ENCODE results near the gene NUTM2D.
"Not testable (repeated sequence)": the region's sequence is repeated elsewhere in the genome, so short reads cannot be mapped to it uniquely, and the experiment has no call there.

DNA sequence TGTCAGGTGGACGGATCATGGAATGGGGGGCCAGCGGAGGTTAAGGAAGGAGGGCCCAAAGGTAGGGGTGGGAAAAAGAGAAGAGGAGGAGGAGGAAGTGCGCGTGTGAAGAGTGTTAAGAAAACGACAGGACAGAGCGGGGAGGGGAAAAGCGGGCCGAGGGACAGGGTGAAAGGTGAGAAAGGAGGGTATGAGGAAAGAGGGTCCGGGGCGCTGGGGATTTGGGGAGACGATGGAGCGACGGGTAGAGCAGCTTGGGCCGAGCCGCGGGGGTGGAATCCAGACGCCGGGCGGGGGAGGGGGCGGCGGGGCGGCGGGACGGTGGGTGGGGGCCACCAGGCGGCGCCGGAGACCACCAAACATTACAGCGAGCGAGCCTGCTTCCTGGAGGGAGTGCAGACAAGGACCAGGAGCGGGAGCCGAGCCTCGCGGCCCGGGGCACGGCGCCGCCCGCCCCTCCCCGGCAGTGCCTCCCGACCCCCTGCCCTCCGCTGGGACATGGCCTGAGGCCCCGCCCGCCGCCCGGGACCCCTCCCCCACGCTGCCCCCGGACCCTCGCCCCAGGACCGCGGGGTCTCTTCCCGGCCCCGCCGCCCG, 15.9 kb upstream of the NUTM2D start:
- TF ChIP-seq, protein P1, sequence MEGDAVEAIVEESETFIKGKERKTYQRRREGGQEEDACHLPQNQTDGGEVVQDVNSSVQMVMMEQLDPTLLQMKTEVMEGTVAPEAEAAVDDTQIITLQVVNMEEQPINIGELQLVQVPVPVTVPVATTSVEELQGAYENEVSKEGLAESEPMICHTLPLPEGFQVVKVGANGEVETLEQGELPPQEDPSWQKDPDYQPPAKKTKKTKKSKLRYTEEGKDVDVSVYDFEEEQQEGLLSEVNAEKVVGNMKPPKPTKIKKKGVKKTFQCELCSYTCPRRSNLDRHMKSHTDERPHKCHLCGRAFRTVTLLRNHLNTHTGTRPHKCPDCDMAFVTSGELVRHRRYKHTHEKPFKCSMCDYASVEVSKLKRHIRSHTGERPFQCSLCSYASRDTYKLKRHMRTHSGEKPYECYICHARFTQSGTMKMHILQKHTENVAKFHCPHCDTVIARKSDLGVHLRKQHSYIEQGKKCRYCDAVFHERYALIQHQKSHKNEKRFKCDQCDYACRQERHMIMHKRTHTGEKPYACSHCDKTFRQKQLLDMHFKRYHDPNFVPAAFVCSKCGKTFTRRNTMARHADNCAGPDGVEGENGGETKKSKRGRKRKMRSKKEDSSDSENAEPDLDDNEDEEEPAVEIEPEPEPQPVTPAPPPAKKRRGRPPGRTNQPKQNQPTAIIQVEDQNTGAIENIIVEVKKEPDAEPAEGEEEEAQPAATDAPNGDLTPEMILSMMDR (IDR thresholded peaks at IDR 0.05; ENCODE audit: low read length), result not testable (repeated sequence)
- TF ChIP-seq EZH2 (IDR thresholded peaks at IDR 0.05; ENCODE audit: borderline replicate concordance, low read length), result not testable (repeated sequence)

All from OCI-LY1 (cell line).